Panc1 (cell line): ENCODE measurements around the gene EPYC.

Experiments
- CTCF ChIP-seq: fragments of 450-650 bp; IDR thresholded peaks from 2 replicates; pipeline ENCODE4 v1.5.1; 2017; ENCODE audit warnings: mild to moderate bottlenecking
- REST ChIP-seq, 2 experiments: IDR thresholded peaks; 2 replicates each; pipeline ENCODE4 v1.6.1; 2011 to 2012; ENCODE audit warnings: low read depth in 2 of 2, control low read depth in 1 of 2, low read length in 1 of 2, mild to moderate bottlenecking in 1 of 2, moderate library complexity in 1 of 2; ENCODE audit not compliant: insufficient read depth in 1 of 2
- SIN3A ChIP-seq: IDR thresholded peaks from 2 replicates; pipeline ENCODE4 v1.6.1; 2012; ENCODE audit warnings: low read depth, mild to moderate bottlenecking, low read length, moderate library complexity, borderline replicate concordance; ENCODE audit not compliant: insufficient read depth

GRCh38 chr12:91017043-91017442 lies 12.3 kb upstream of the EPYC start:
- no peak for TF ChIP-seq CTCF
- TF ChIP-seq SIN3A = no peak
- TF ChIP-seq REST (IDR thresholded peaks at IDR 0.05; ENCODE audit: insufficient read depth in 1 of 2, low read depth in 2 of 2, low read length in 1 of 2) = no peak
